OCI-LY7 (cell line): Measurements from ENCODE around the gene TSPOAP1. TPM values are rescaled to one million over a fixed set of nuclear protein-coding genes. Genes with fewer than 3 reads are reported as not detected.

Source experiments
- BruUV-seq: library from RNA; stranded (reverse); fragments of 400-500 nt; replicated peaks from 2 replicates; lab custom pipeline; 2021; lab: Mats Ljungman, UMichigan
- CTCF ChIA-PET: fragments of 300-600 bp; sonication (Branson Sonifier 250); formaldehyde crosslinking; loops from one replicate; lab custom pipeline; 2022; ENCODE audit warnings: antibody characterized with exemption; ENCODE audit not compliant: unreplicated experiment; lab: Charles Lee
- POLR2A ChIA-PET: fragments of 300-600 bp; sonication (Branson Sonifier 250); formaldehyde crosslinking; loops from one replicate; lab custom pipeline; 2022; ENCODE audit warnings: antibody characterized with exemption; lab: Charles Lee
- DNase-seq: peaks from one replicate; pipeline ENCODE4 v3.0.0-alpha.2; 2015; ENCODE audit warnings: low spot score
- H2AFZ ChIP-seq: fragments of 200-600 bp; sonication (generic), shearing (Covaris generic); 2 replicates; pipeline ENCODE4 v1.6.1; 2014; ENCODE audit warnings: mild to moderate bottlenecking, antibody characterized with exemption, low read length, moderate library complexity
- H3K27ac ChIP-seq: fragments of 200-600 bp; sonication (generic); 2 replicates; pipeline ENCODE4 v1.5.1; 2014; ENCODE audit warnings: mixed run types, low read depth, mild to moderate bottlenecking, moderate library complexity, low read length, inconsistent platforms; ENCODE audit not compliant: poor library complexity, severe bottlenecking
- H3K36me3 ChIP-seq: fragments of 200-600 bp; sonication (generic); 2 replicates; pipeline ENCODE4 v1.6.1; 2014; ENCODE audit warnings: mild to moderate bottlenecking, antibody characterized with exemption, low read length, moderate library complexity, mixed read lengths; ENCODE audit not compliant: insufficient read depth
- H3K4me1 ChIP-seq: fragments of 200-600 bp; sonication (generic); 2 replicates; pipeline ENCODE4 v1.5.1; 2014; ENCODE audit warnings: mild to moderate bottlenecking, low read length; ENCODE audit not compliant: insufficient read depth, poor library complexity, severe bottlenecking
- H3K4me2 ChIP-seq: fragments of 200-600 bp; sonication (generic); 2 replicates; pipeline ENCODE4 v1.6.1; 2014; ENCODE audit warnings: mild to moderate bottlenecking, low read length
- H3K4me3 ChIP-seq: fragments of 200-600 bp; sonication (generic); 2 replicates; pipeline ENCODE4 v1.5.1; 2014; ENCODE audit warnings: mild to moderate bottlenecking, low read depth, low read length; ENCODE audit not compliant: poor library complexity, severe bottlenecking
- H3K79me2 ChIP-seq: fragments of 200-600 bp; sonication (generic); 2 replicates; pipeline ENCODE4 v1.6.1; 2016; ENCODE audit warnings: low read depth, mild to moderate bottlenecking, low read length, moderate library complexity, mixed read lengths; ENCODE audit not compliant: insufficient read depth
- H3K9me2 ChIP-seq: fragments of 200-600 bp; sonication (generic); 2 replicates; pipeline ENCODE4 v1.6.1; 2016; ENCODE audit warnings: mild to moderate bottlenecking, low read length, mixed read lengths; ENCODE audit not compliant: insufficient read depth
- H3K9me3 ChIP-seq: fragments of 200-600 bp; sonication (generic); 2 replicates; pipeline ENCODE4 v1.6.1; 2014; ENCODE audit warnings: mild to moderate bottlenecking, mixed run types, low read length, mixed read lengths
- H4K20me1 ChIP-seq: fragments of 200-600 bp; sonication (generic); 2 replicates; pipeline ENCODE4 v1.6.1; 2014; ENCODE audit warnings: mild to moderate bottlenecking, antibody characterized with exemption, low read length, moderate library complexity, mixed read lengths; ENCODE audit not compliant: insufficient read depth
- CTCF ChIP-seq: fragments of 200-600 bp; sonication (generic); conservative IDR thresholded peaks from 2 replicates; pipeline ENCODE4 v1.5.1; 2014; ENCODE audit warnings: mild to moderate bottlenecking, antibody characterized with exemption, low read length, moderate library complexity, mixed read lengths
- EZH2phosphoT487 ChIP-seq: fragments of 200-600 bp; sonication (generic); IDR thresholded peaks from 2 replicates; pipeline ENCODE4 v1.6.1; 2018; ENCODE audit warnings: low read depth, borderline replicate concordance, mild to moderate bottlenecking, mixed run types, antibody characterized with exemption, low read length, moderate library complexity, mixed read lengths
- intact Hi-C: fragments of 100-400 bp; cut with micrococcal nuclease; formaldehyde crosslinking; loops from one replicate; pipeline ENCODE4 v1.10.0; 2022; ENCODE audit not compliant: unreplicated experiment
- total RNA-seq, 2 experiments: library from RNA; depleted of rRNA in 1 of 2; stranded (reverse); fragments of >200 nt in 1 of 2; shearing (Covaris generic) in 1 of 2; gene quantifications; 2 replicates each; pipeline ENCODE4 v1.2.3, GENCODE V29; 2014 to 2022

TSPOAP1 gene
- total RNA-seq, 2 experiments from 2014 or later: 24.0 to 50.6 TPM

DNA sequence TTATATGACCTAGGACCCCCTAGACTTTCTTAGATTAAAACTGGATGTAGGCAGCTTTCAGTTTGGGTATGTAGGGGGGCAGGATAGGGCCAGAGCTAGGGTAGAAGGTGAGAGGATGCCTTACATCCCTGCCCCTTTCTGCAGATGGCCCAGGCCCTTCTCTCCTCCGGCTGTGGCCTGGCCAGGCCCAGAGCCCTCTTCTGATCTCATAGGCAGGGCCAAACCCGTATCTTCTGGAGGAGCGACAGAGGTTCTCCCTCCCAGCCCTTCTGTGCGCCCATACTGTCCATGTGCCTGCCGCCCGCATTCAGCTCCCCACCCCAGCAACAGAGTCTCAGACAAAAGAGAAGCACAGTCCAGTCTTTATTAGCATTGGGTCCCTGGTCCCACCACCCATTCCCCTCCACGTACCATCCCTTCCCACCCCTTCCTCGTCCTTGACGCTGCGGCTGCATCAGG, 2.0 kb upstream of the TSPOAP1 start:
- intact Hi-C loops: loop anchor here (5.0 to 10.0 kb wide), 3 partner anchors 706 to 824 kb away; partner anchors contain the start of genes PRR11 and SKA2
- POLR2A ChIA-PET: interaction anchor here (4.4 to 8.0 kb wide), 2 partner anchors 13 to 21 kb away, joined by 37 to 179 read pairs; partner anchors contain the start of gene SUPT4H1
- H3K4me2 ChIP-seq: peak overlapping the region; percentile 92
- 0 out of 2 replicates have a peak, but pooled peaks cover 6% of the 10 kb centered on the region for H4K20me1 ChIP-seq
- peak overlapping the region; percentile 98 for H3K4me3 ChIP-seq
- no peak overlapping the region for H2AFZ ChIP-seq
- DNase-seq: peak; percentile 61
- no peaks in the 10 kb centered on the region for H3K9me2 ChIP-seq
- peaks cover 28% of the 10 kb centered on the region for H3K36me3 ChIP-seq
- H3K79me2 ChIP-seq: peaks cover 41% of the 10 kb centered on the region
- CTCF ChIA-PET: interaction anchor here (1.0 to 1.6 kb wide), 2 partner anchors 14 to 87 kb away, joined by 4 to 7 read pairs; no protein-coding TSS in a partner anchor
- no TSS peak for BruUV-seq
- H3K9me3 ChIP-seq: no peaks in the 10 kb centered on the region
- H3K4me1 ChIP-seq: peaks cover 61% of the 10 kb centered on the region
- H3K27ac ChIP-seq: peak overlapping the region; percentile 99
- TF ChIP-seq EZH2phosphoT487: no peak
- no peak for TF ChIP-seq CTCF

DNA sequence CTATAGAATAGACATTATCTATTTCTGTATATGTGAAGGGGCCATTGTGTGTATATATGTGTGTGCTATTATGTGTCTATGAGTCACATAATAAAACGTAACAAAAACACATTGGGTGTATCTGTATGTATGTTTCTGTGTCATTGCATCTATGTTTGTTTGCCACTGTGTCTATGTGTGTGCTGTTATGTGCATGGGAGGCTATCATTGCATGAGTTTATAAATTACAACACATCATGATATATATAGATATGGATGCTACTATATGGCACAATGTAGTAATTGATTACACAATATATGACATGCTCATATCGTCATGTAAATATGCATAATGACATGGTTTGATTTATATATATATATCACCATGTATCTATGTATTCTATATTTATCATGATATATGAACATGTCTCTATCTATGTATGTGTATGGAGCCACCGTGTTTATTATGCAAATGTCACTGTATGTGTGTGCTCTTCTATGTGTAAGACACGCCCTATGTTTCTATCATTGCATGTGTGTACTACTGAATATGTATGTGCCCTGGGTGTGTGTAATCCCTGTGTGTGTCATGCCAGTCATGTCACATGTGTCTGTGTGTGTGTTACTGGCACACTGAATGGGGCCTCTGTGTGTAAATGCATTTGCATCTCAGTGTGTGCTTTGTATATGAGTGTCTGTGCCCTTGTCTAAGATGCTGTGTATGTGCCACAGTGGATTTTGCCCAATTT, 1.4 kb upstream of the TSPOAP1 start:
- DNase-seq: peak; percentile 67
- no peak overlapping the region for H2AFZ ChIP-seq
- H3K36me3 ChIP-seq: peaks cover 28% of the 10 kb centered on the region
- TSS peak; percentile 66 for BruUV-seq
- H3K4me1 ChIP-seq: peaks cover 61% of the 10 kb centered on the region
- H3K4me2 ChIP-seq: peak overlapping the region; percentile 92
- H3K79me2 ChIP-seq: peaks cover 35% of the 10 kb centered on the region
- peak overlapping the region; percentile 98 for H3K4me3 ChIP-seq
- TF ChIP-seq CTCF: no peak
- TF ChIP-seq EZH2phosphoT487: no peak
- intact Hi-C loops: loop anchor here (1.0 to 10.0 kb wide), 5 partner anchors 9 to 825 kb away; partner anchors contain the start of genes PRR11, RNF43 and SKA2
- no peaks in the 10 kb centered on the region for H3K9me3 ChIP-seq
- ChIA-PET CTCF (interaction anchor here (1.0 to 1.6 kb wide), 2 partner anchors 14 to 88 kb away, joined by 4 to 7 read pairs; no protein-coding TSS in a partner anchor), POLR2A (interaction anchor here (4.4 to 8.0 kb wide), 2 partner anchors 13 to 21 kb away, joined by 37 to 179 read pairs; partner anchors contain the start of gene SUPT4H1)
- 0 out of 2 replicates have a peak, but pooled peaks cover 6% of the 10 kb centered on the region for H4K20me1 ChIP-seq
- no peaks in the 10 kb centered on the region for H3K9me2 ChIP-seq
- peak overlapping the region; percentile 99 for H3K27ac ChIP-seq
